Ishikawa (cell line): Measurements from ENCODE around the gene DAB1.

Source experiments
- CEBPB ChIP-seq: IDR thresholded peaks from 2 replicates; pipeline ENCODE4 v1.6.1; 2012
- CREB1 ChIP-seq: IDR thresholded peaks from 2 replicates; pipeline ENCODE4 v1.6.1; 2012; ENCODE audit warnings: low read depth
- EGR1 ChIP-seq: IDR thresholded peaks from 2 replicates; pipeline ENCODE4 v1.6.1; 2012
- EP300 ChIP-seq: IDR thresholded peaks from 2 replicates; pipeline ENCODE4 v1.6.1; 2012; ENCODE audit warnings: borderline replicate concordance
- FOXM1 ChIP-seq: IDR thresholded peaks from 2 replicates; pipeline ENCODE4 v1.6.1; 2012; ENCODE audit warnings: low read depth, borderline replicate concordance
- NFIC ChIP-seq: IDR thresholded peaks from 2 replicates; pipeline ENCODE4 v1.6.1; 2012
- RAD21 ChIP-seq: IDR thresholded peaks from 2 replicates; pipeline ENCODE4 v1.6.1; 2012; ENCODE audit warnings: low read depth
- TAF1 ChIP-seq: IDR thresholded peaks from 2 replicates; pipeline ENCODE4 v1.6.1; 2012; ENCODE audit warnings: low read depth, mild to moderate bottlenecking
- TCF12 ChIP-seq: IDR thresholded peaks from 2 replicates; pipeline ENCODE4 v1.6.1; 2012; ENCODE audit warnings: low read depth
- TEAD4 ChIP-seq: IDR thresholded peaks from 2 replicates; pipeline ENCODE4 v1.6.1; 2012
- YY1 ChIP-seq: IDR thresholded peaks from 2 replicates; pipeline ENCODE4 v1.6.1; 2012; ENCODE audit warnings: low read depth
- ZBTB7A ChIP-seq: IDR thresholded peaks from 2 replicates; pipeline ENCODE4 v1.6.1; 2012; ENCODE audit warnings: low read depth
- TF ChIP-seq, protein P1 (sequence below): IDR thresholded peaks from 2 replicates; pipeline ENCODE4 v1.6.1; 2012; ENCODE audit warnings: low read depth, mild to moderate bottlenecking
- TF ChIP-seq, protein P2 (sequence below): IDR thresholded peaks from 2 replicates; pipeline ENCODE4 v1.6.1; 2012
- TF ChIP-seq, protein P3 (sequence below): IDR thresholded peaks from 2 replicates; pipeline ENCODE4 v1.6.1; 2012

DAB1 gene

DNA sequence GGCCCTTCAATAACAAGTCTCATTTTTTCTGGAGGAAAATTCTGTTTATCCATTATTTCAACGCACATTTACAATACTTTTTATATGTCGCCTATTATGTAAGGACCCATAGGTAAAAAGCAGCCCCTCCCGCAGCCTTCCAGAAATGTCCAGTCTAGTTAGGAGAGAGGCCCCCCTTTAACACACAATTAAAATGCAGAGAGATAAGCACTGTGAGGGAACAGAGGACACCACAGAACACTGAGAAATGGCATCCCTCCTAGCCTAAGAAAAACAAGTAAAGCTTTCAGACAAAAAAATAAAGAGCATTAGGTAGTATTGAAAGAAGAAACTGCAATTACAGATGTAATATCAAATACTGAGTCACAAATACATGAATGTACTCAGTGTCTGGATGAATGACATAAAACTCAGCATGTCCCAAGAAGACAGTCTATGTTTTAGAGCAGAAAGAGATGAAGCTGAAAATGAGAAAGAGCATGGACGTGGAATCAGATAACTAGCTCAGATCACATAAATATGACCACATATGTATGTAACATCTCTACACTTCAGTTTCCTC lies 62.9 kb downstream of the DAB1 start:
- no peak for TF ChIP-seq NFIC
- TF ChIP-seq, protein P1, sequence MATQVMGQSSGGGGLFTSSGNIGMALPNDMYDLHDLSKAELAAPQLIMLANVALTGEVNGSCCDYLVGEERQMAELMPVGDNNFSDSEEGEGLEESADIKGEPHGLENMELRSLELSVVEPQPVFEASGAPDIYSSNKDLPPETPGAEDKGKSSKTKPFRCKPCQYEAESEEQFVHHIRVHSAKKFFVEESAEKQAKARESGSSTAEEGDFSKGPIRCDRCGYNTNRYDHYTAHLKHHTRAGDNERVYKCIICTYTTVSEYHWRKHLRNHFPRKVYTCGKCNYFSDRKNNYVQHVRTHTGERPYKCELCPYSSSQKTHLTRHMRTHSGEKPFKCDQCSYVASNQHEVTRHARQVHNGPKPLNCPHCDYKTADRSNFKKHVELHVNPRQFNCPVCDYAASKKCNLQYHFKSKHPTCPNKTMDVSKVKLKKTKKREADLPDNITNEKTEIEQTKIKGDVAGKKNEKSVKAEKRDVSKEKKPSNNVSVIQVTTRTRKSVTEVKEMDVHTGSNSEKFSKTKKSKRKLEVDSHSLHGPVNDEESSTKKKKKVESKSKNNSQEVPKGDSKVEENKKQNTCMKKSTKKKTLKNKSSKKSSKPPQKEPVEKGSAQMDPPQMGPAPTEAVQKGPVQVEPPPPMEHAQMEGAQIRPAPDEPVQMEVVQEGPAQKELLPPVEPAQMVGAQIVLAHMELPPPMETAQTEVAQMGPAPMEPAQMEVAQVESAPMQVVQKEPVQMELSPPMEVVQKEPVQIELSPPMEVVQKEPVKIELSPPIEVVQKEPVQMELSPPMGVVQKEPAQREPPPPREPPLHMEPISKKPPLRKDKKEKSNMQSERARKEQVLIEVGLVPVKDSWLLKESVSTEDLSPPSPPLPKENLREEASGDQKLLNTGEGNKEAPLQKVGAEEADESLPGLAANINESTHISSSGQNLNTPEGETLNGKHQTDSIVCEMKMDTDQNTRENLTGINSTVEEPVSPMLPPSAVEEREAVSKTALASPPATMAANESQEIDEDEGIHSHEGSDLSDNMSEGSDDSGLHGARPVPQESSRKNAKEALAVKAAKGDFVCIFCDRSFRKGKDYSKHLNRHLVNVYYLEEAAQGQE: no peak
- TF ChIP-seq TCF12: no peak
- TF ChIP-seq, protein P2, sequence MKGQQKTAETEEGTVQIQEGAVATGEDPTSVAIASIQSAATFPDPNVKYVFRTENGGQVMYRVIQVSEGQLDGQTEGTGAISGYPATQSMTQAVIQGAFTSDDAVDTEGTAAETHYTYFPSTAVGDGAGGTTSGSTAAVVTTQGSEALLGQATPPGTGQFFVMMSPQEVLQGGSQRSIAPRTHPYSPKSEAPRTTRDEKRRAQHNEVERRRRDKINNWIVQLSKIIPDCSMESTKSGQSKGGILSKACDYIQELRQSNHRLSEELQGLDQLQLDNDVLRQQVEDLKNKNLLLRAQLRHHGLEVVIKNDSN: no peak
- no peak for TF ChIP-seq CEBPB
- no peak for TF ChIP-seq TEAD4
- TF ChIP-seq EP300: no peak
- no peak for TF ChIP-seq FOXM1
- no peak for TF ChIP-seq YY1
- no peak for TF ChIP-seq RAD21
- no peak for TF ChIP-seq TAF1
- TF ChIP-seq, protein P3, sequence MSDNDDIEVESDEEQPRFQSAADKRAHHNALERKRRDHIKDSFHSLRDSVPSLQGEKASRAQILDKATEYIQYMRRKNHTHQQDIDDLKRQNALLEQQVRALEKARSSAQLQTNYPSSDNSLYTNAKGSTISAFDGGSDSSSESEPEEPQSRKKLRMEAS: no peak
- no peak for TF ChIP-seq ZBTB7A
- no peak for TF ChIP-seq EGR1
- no peak for TF ChIP-seq CREB1

DNA sequence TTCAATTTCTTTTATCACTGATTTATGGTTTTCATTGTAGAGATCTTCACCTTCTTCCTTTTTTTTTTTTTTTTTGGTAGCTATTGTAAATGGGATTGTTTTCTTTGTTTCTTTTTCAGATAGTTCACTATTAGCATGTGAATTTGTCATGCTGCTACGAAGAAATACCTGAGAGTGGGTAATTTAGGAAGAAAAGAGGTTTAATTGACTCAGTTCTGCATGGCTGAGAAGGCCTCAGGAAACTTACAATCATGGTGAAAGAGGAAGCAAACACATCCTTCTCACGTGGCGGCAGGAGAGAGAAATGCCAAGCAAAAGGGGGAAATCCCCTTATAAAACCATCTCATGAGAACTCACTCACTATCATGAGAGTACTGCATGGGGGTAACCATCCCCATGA lies 66.4 kb downstream of the DAB1 start:
- TF ChIP-seq TAF1: no peak
- no peak for TF ChIP-seq RAD21
- TF ChIP-seq CEBPB: no peak
- TF ChIP-seq TEAD4: no peak
- no peak for TF ChIP-seq ZBTB7A
- no peak for TF ChIP-seq CREB1
- TF ChIP-seq EP300: no peak
- TF ChIP-seq, protein P2: no peak
- TF ChIP-seq, protein P3: no peak
- no peak for TF ChIP-seq TCF12
- TF ChIP-seq NFIC: no peak
- no peak for TF ChIP-seq EGR1
- no peak for TF ChIP-seq FOXM1
- TF ChIP-seq YY1: no peak

DNA sequence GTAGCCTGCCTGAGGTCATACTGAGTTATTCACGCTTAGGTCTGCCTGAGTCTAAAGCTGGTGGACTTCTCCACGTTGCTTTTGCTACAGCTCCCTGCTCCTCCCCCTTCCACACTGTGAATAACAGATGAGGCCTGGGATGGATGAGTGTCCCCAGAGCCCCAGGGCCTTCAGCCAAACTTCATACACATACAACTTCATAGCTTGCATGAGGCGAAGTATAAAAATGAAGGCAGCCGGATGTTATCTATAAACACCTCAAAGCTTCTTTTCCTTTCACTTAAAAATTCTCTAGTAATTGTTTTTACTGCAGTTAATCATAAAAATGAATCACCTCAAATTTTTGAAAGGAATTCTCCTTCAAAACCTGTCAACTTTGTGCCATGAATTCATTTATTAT lies 70.2 kb downstream of the DAB1 start:
- TF ChIP-seq, protein P2: no peak
- no peak for TF ChIP-seq CREB1

DNA sequence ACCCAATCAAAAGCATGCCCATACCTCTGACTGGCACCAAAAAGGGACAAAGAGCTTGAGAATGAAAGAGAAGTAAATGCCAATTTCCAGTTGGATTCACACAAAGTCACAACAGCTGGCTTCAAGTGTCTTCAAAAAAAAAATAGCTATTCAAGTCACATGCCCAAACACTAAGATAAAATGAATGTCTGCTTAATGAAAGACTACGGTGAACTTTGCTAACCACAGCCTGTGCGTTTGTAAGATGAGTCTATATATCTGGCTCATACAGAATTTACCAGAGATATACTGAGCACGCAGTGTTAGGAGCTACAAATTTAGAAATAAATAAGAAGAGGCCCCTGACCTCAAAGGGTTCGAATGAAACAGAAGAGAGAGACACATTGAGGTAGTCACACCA lies 73.2 kb downstream of the DAB1 start:
- TF ChIP-seq, protein P2: no peak
- no peak for TF ChIP-seq CEBPB
- TF ChIP-seq EGR1: no peak
- no peak for TF ChIP-seq TCF12
- TF ChIP-seq EP300: no peak
- TF ChIP-seq, protein P1: no peak

DNA sequence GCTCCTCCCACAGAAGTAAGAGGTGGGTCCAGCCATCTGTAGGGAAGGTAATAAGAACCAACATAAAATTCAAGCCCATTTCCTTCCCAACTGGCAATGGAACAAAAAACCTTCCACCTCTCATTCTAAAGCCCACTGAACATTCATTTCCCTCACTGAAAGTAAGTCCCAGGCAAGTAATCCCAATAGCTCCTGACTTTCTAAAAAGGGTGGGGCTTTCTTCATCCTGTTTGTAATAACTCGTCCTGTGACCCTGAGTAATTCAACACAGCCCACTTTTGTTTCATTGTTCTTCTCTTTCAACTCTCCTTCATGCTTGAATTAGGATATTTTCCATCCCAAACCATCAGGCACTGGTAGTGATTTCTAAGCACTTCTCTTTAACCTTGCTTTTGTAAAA lies 74.9 kb downstream of the DAB1 start:
- no peak for TF ChIP-seq ZBTB7A

DNA sequence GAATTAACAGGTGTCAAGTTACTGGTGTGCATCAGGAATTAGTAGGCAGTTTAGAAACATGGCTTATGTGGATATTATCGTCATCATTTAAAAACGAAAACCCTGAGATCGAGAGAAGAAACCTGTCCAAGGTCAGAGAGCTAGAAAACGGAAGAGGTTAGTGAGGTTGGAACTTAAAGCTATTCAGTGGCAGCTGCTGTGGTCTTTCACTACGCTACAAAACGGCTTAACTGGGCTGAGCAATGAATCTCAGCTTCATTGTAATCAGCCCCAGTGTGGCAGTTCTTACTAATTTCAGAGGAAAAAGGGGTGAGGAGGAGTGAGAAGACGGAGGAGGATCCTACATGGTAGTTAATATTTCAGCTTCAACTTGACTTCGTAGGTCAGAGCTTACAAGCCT lies 77.9 kb downstream of the DAB1 start:
- no peak for TF ChIP-seq EP300
- no peak for TF ChIP-seq CREB1
- no peak for TF ChIP-seq YY1
- TF ChIP-seq, protein P3: no peak
- no peak for TF ChIP-seq FOXM1
- TF ChIP-seq, protein P2: no peak
- TF ChIP-seq ZBTB7A: no peak
